GM21723 (cell line): ENCODE results near the gene CAMK1D.
"Not testable (repeated sequence)": the region's sequence is repeated elsewhere in the genome, so short reads cannot be mapped to it uniquely, and the experiment has no call there.

Experiments
- ATAC-seq: cut with Tn5 transposase; IDR thresholded peaks from one replicate; pipeline ENCODE4 v1.9.1; 2021; ENCODE audit warnings: mild to moderate bottlenecking, moderate library complexity; ENCODE audit not compliant: unreplicated experiment

CAMK1D gene

GRCh38 chr10:12801214-12802087 is 452.1 kb downstream of the CAMK1D start:
- no peak for ATAC-seq

GRCh38 chr10:12803776-12804175 is 454.4 kb downstream of the CAMK1D start:
- ATAC-seq: no peak

GRCh38 chr10:12806228-12807095 is 457.1 kb downstream of the CAMK1D start:
- no peak for ATAC-seq

- ATAC-seq: no peak
Observed at GRCh38 chr10:12807096-12807755, 457.9 kb downstream of the CAMK1D start.

GRCh38 chr10:12808014-12808613 is 458.8 kb downstream of the CAMK1D start:
- ATAC-seq: no peak

GRCh38 chr10:12810046-12810445 is 460.7 kb downstream of the CAMK1D start:
- not testable (repeated sequence) for ATAC-seq

- no peak for ATAC-seq
Observed at GRCh38 chr10:12811826-12812225, 462.5 kb downstream of the CAMK1D start.

GRCh38 chr10:12812571-12812970 is 463.2 kb downstream of the CAMK1D start:
- no peak for ATAC-seq

- no peak for ATAC-seq
Observed at GRCh38 chr10:12814166-12814565, 464.8 kb downstream of the CAMK1D start.

- no peak for ATAC-seq
Observed at GRCh38 chr10:12819071-12819470, 469.7 kb downstream of the CAMK1D start.

- no peak for ATAC-seq
Observed at GRCh38 chr10:12819656-12820055, 470.3 kb downstream of the CAMK1D start.

- no peak for ATAC-seq
Observed at GRCh38 chr10:12822126-12822892, 473.0 kb downstream of the CAMK1D start.

GRCh38 chr10:12822893-12823170 is 473.5 kb downstream of the CAMK1D start:
- ATAC-seq: no peak

GRCh38 chr10:12823328-12823727 is 474.0 kb downstream of the CAMK1D start:
- ATAC-seq: no peak

GRCh38 chr10:12825260-12825849 is 476.0 kb downstream of the CAMK1D start:
- no peak for ATAC-seq

GRCh38 chr10:12826800-12827372 is 477.5 kb downstream of the CAMK1D start:
- ATAC-seq: no peak

GRCh38 chr10:12828736-12829135 is 479.4 kb downstream of the CAMK1D start:
- ATAC-seq: no peak

GRCh38 chr10:12829831-12830390 is 480.6 kb downstream of the CAMK1D start:
- no peak for ATAC-seq

GRCh38 chr10:12832096-12832495 is 482.7 kb downstream of the CAMK1D start:
- ATAC-seq: no peak
